HL-60 (cell line): ENCODE results near the gene CFAP299.

Experiments
- CTCF ChIP-seq: IDR thresholded peaks from one replicate; pipeline ENCODE4 v1.5.1; 2011; ENCODE audit warnings: low read length, control low read depth, inconsistent platforms; ENCODE audit not compliant: insufficient read depth
- GABPA ChIP-seq: IDR thresholded peaks from 2 replicates; pipeline ENCODE4 v1.6.1; 2012; ENCODE audit warnings: low read depth
- POLR2AphosphoS5 ChIP-seq: IDR thresholded peaks from 2 replicates; pipeline ENCODE4 v1.6.1; 2012; ENCODE audit warnings: low read depth
- REST ChIP-seq: IDR thresholded peaks from 2 replicates; pipeline ENCODE4 v1.6.1; 2012; ENCODE audit warnings: low read depth; ENCODE audit not compliant: insufficient replicate concordance

- no peak for TF ChIP-seq CTCF
- no peak for TF ChIP-seq POLR2AphosphoS5
- no peak for TF ChIP-seq REST
- TF ChIP-seq GABPA = no peak
Observed at GRCh38 chr4:80812145-80812544, 476.6 kb downstream of the CFAP299 start.
